ENCODE results near the gene SHROOM3. TPM values are rescaled to one million over a fixed set of nuclear protein-coding genes. Genes with fewer than 3 reads are reported as not detected.

The SHROOM3 gene
- total RNA-seq, 1 experiment from 2014 or later = 27.6 TPM

GRCh38 chr4:76544725-76545124, 109.7 kb downstream of the SHROOM3 start:
- Histone ChIP-seq H3K4ac (ENCODE audit: low read depth, low read length) (no peak overlapping the region), H3K9me3 (ENCODE audit: control insufficient read depth, low read depth, low read length) (no peaks in the 10 kb centered on the region), H3K56ac (ENCODE audit: insufficient read length, low read depth, low read length) (no peak overlapping the region), H4K8ac (replicated peaks; ENCODE audit: insufficient read length, low read depth, low read length) (no peak overlapping the region), H3K23me2 (ENCODE audit: insufficient read length, low read depth, low read length, poor library complexity, severe bottlenecking) (no peaks in the 10 kb centered on the region), H2AK5ac (ENCODE audit: insufficient read length, low read length) (no peak overlapping the region), H3K27ac (ENCODE audit: insufficient read length, low read depth, low read length) (no peak overlapping the region), H4K20me1 (ENCODE audit: control insufficient read depth, insufficient read depth, insufficient read length) (no peaks in the 10 kb centered on the region), H2BK120ac (ENCODE audit: low read depth, low read length, poor library complexity, severe bottlenecking) (no peak overlapping the region), H3K14ac (ENCODE audit: insufficient read depth, low read length) (no peak overlapping the region), H4K5ac (ENCODE audit: insufficient read length, low read depth, low read length) (no peak overlapping the region), H3K23ac (ENCODE audit: insufficient read length, low read depth, low read length) (no peak overlapping the region), H3K4me2 (ENCODE audit: insufficient read depth, insufficient read length, low read length) (no peak overlapping the region), H4K91ac (ENCODE audit: insufficient read length, low read depth, low read length) (no peak overlapping the region), H3K9ac (ENCODE audit: extremely low read depth, insufficient read length, low read length) (no peak overlapping the region), H3K79me1 (ENCODE audit: insufficient read depth, low read depth, low read length, poor library complexity, severe bottlenecking) (no peaks in the 10 kb centered on the region), H3K18ac (ENCODE audit: insufficient read length, low read depth, low read length) (no peak overlapping the region), H3K27me3 (ENCODE audit: insufficient read depth, low read length) (no peaks in the 10 kb centered on the region), H2BK20ac (ENCODE audit: low read depth, low read length, poor library complexity, severe bottlenecking) (no peak overlapping the region), H2BK5ac (ENCODE audit: insufficient read length, low read length) (no peak overlapping the region), H2BK12ac (ENCODE audit: insufficient read length, low read depth, low read length) (no peak overlapping the region), H2AFZ (ENCODE audit: low read length) (no peak overlapping the region), H2BK15ac (ENCODE audit: low read depth, low read length) (no peak overlapping the region), H3K79me2 (ENCODE audit: insufficient read depth, low read length) (no peaks in the 10 kb centered on the region), H3T11ph (ENCODE audit: low read length) (no peak overlapping the region), H3K4me1 (ENCODE audit: insufficient read depth, low read length) (peaks cover 4% of the 10 kb centered on the region)
- no peak for DNase-seq
- H3K9me3 Mint-ChIP-seq = 0 out of 5 replicates have a peak, but pooled peaks cover 0 to 2% of the 10 kb centered on the region in 2 experiments
- peak overlapping the region in 2 of 3 experiments; percentile 64 to 86; a peak in 2 of 7 replicates for H3K27ac Mint-ChIP-seq
- H3K4me3 Mint-ChIP-seq = no peak overlapping the region; a peak in 1 of 5 replicates
- no peak for TF ChIP-seq CTCF (conservative IDR thresholded peaks at IDR 0.05)
- peaks cover 0 to 9% (median 5%) of the 10 kb centered on the region in 3 experiments; a peak in 3 of 7 replicates for H3K36me3 Mint-ChIP-seq (ENCODE audit: insufficient read depth in 1 of 3, low read depth in 3 of 3)
- H3K4me1 Mint-ChIP-seq = peaks cover 40 to 47% of the 10 kb centered on the region in 2 experiments
- no CpG with 5 or more reads among the region's 2 CpGs for WGBS (ENCODE audit: extremely low coverage, insufficient read length, low lambda C conversion rate)
- H3K27me3 Mint-ChIP-seq (ENCODE audit: low read depth) = no peaks in the 10 kb centered on the region
